Immature natural killer cell (primary cell): ENCODE measurements around the gene ENTR1. TPM values are rescaled to one million over a fixed set of nuclear protein-coding genes. Genes with fewer than 3 reads are reported as not detected.

ENCODE experiments used
- DNase-seq, 3 donors: peaks; one replicate each; pipeline ENCODE4 v3.0.0; 2022; ENCODE audit warnings: mixed read lengths in 1 of 3
- H3K27ac Mint-ChIP-seq, 6 donors: one replicate each; pipeline ENCODE4 v1.8.0; 2020; ENCODE audit warnings: mixed read lengths in 6 of 6, mild to moderate bottlenecking in 5 of 6, inconsistent platforms in 4 of 6, moderate library complexity in 3 of 6
- H3K27me3 Mint-ChIP-seq, 3 donors: one replicate each; pipeline ENCODE4 v1.8.0; 2020 to 2021; ENCODE audit warnings: low read depth in 3 of 3, mild to moderate bottlenecking in 3 of 3, mixed read lengths in 3 of 3, moderate library complexity in 3 of 3, inconsistent platforms in 1 of 3
- H3K36me3 Mint-ChIP-seq, 3 donors: one replicate each; pipeline ENCODE4 v1.8.0; 2020; ENCODE audit warnings: mixed read lengths in 3 of 3, inconsistent platforms in 2 of 3, mild to moderate bottlenecking in 2 of 3
- H3K4me1 Mint-ChIP-seq, 2 donors: one replicate each; pipeline ENCODE4 v1.8.0; 2020; ENCODE audit warnings: inconsistent platforms in 2 of 2, mild to moderate bottlenecking in 2 of 2, mixed read lengths in 2 of 2, moderate library complexity in 1 of 2
- H3K4me3 Mint-ChIP-seq, 5 donors: one replicate each; pipeline ENCODE4 v1.8.0; 2020; ENCODE audit warnings: mild to moderate bottlenecking in 5 of 5, mixed read lengths in 5 of 5, inconsistent platforms in 3 of 5, moderate library complexity in 3 of 5
- H3K9me3 Mint-ChIP-seq, 6 donors: one replicate each; pipeline ENCODE4 v1.8.0; 2020; ENCODE audit warnings: mild to moderate bottlenecking in 6 of 6, mixed read lengths in 6 of 6, inconsistent platforms in 4 of 6, moderate library complexity in 3 of 6
- polyA plus RNA-seq, 3 donors: library from polyadenylated mRNA; unstranded; fragments of 300-500 nt; fragmentation: Illumina TruSeq; gene quantifications; one replicate each; pipeline ENCODE4 v1.2.3, GENCODE V29; 2021

Gene ENTR1
- polyA plus RNA-seq, 3 donors from 2014 or later, result 5.7 to 11.5 (median 6.2) TPM

DNA sequence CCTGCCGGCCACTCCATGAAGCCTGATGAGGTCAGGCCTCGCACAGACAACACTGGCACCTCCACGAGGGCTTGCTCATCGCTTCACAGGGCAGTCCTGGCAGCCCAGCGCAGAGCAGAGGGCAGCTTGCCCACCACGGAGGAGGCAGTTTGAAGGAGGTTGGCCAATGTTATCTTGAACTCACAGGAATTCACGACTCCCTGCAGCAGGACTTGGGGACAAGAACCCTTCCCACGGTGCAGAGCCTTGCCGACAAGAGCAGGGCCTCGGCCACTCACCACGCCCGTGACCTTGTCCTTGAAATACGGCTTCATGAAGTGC, 15.4 kb downstream of the ENTR1 start:
- H3K9me3 Mint-ChIP-seq, result no peaks in the 10 kb centered on the region
- no peak overlapping the region for H3K4me3 Mint-ChIP-seq
- H3K27me3 Mint-ChIP-seq, result peaks cover 1 to 7% (median 1%) of the 10 kb centered on the region in 3 donors
- peaks cover 12 to 13% of the 10 kb centered on the region in 2 donors for H3K4me1 Mint-ChIP-seq
- H3K27ac Mint-ChIP-seq, result no peak overlapping the region
- no peak for DNase-seq
- peaks cover 6 to 14% (median 7%) of the 10 kb centered on the region in 3 donors for H3K36me3 Mint-ChIP-seq

DNA sequence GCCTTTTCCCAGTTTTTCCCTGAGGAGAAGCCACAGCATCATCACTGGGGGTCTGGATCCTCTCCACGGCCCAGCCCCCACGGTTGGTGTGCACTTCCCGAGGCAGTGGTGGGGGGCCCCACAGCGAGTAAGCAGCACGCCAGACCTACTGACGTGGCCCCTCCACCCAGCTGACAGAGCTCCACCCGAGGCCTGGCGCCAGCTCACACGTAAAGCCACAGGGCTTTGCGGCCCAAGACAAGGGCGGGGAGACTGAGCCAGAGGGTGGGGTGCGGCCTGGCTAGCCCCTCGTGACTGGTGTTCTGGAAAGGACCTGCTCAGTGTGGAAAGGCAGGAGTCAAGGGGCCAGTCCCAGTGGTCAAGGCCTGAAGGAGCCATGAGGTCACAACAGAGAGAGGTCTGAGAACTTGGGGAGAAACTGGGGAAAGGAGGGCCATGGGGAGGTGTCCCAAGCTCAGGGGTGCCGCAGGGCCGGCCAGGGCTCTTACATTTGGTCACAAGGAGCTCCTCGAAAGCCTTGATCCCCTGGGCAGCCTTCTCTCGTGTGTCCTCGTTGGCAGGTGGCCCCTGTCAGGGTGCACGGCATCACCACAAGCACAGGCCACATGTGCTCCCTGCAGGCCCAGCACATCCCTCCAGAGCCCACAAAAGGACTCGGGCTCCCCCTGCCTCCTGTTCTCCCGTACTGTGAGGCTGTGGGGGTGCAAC, 15.9 kb downstream of the ENTR1 start:
- no peak overlapping the region for H3K4me3 Mint-ChIP-seq
- no peak for DNase-seq
- no peak overlapping the region for H3K27ac Mint-ChIP-seq
- peaks cover 9 to 18% (median 11%) of the 10 kb centered on the region in 3 donors for H3K36me3 Mint-ChIP-seq
- H3K27me3 Mint-ChIP-seq, result peaks cover 3 to 7% (median 3%) of the 10 kb centered on the region in 3 donors
- H3K4me1 Mint-ChIP-seq, result peaks cover 12 to 13% of the 10 kb centered on the region in 2 donors
- H3K9me3 Mint-ChIP-seq, result no peaks in the 10 kb centered on the region

DNA sequence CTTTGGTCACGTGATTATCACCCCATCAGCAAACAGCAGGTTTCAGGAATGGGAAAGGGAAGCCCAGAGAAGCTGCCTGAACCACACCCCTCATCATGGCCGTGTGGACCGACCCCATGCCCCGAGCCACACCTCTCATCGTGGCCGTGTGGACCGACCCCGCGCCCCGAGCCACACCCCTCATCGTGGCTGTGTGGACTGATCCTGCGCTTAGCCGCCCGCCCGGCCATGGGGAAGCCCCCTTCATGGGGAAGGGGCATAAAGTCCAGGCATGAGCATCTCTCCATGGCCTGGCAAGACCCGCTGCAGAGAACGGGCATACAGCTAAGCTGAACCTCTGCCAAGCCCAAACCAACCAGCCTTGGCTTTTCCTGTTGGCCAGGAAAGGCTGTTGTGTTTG, 16.9 kb downstream of the ENTR1 start:
- Mint-ChIP-seq H3K27ac (no peak overlapping the region), H3K36me3 (peaks cover 11 to 27% (median 13%) of the 10 kb centered on the region in 3 donors), H3K27me3 (peaks cover 2 to 3% (median 3%) of the 10 kb centered on the region in 3 donors), H3K4me3 (no peak overlapping the region), H3K9me3 (no peaks in the 10 kb centered on the region), H3K4me1 (peaks cover 3 to 4% of the 10 kb centered on the region in 2 donors)
- no peak for DNase-seq

DNA sequence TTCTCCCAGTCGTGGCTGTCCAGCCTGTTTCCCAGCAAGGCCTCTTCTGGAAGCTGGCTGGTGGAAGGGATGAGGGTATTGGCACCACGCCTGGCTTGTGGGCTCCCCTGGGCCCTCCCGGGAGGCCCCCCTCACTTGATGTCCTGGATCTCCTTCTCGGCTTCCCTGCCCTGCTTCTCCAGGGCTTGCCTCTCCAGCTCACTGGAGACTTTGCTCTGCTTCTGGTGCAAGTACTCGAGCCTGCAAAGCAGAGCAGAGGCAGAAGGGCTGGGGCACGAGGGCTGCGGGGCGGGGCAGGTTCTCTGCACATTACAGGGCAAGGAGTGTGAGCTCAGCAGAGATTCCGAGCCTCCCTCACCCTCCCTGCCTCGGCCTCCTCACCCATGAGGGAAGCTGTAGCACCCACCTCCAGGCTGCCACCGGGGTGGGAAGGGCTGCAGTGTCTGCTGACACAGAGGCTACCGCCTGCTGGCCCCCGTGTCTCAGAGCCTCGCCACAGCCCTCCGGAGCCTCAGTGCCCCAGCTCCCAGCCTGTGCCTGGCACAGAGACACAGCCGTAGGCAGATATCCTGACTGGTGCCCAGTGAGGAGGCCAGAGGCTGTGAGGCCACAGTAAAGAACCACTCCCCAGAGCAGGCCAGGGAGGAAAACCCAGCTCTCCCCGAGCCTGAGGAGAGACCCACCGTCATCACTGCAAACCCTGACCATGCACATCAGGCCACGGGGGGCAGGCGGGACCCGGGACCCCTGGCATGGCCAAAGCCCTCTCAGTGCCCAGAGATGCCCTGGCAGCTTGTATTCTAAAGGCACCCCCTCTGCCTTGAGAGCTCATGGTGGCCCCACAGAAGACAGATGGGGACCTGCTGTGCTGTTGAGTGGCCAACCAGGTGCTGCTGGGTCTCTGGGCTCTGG, 17.6 kb downstream of the ENTR1 start:
- peaks cover 11 to 32% (median 13%) of the 10 kb centered on the region in 3 donors for H3K36me3 Mint-ChIP-seq

DNA sequence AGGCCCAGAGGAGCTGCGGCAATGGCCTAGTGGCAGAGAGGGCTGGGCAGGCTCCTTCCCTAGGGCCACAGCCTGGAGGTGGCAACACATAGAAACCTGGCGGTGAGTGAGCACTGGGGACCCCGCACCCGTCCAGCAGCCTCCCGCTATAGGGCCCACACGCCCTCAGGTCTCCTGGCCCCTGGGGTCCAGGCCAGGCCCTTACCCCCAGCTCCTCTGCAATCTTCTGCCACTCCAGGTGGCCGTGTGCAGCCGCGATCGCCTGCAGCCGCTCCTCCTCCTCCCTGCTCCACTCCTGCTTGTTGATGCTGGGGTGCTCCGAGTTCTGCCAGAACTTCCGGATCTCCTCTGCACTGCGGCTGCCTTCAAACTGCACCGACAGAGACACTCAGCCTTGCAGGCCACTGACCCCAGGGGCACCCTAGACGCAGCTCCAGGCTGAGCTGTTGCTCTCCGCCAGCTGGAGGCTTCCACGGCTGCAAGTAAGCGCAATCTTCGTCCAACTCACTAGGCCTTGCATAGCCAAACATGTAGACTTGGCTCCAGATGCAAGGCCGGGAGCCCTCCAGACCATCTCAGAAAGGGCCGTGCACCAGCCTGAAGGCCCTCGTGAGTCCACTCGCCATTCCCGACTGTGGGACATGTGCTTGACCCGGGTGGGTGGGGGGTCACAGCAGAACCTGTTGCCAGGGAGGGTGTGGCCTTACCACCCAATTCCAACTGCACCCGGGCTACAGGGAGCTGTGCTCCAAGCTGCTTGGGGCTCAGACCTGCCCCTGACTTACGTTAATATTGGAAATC, 18.5 kb downstream of the ENTR1 start:
- peaks cover 0 to 5% (median 3%) of the 10 kb centered on the region in 3 donors for H3K27me3 Mint-ChIP-seq
- H3K9me3 Mint-ChIP-seq, result no peaks in the 10 kb centered on the region
- H3K4me3 Mint-ChIP-seq, result no peak overlapping the region
- H3K4me1 Mint-ChIP-seq, result no peaks in the 10 kb centered on the region
- peak overlapping the region in 1 of 6 donors; percentile 16 for H3K27ac Mint-ChIP-seq
- peaks cover 11 to 37% (median 13%) of the 10 kb centered on the region in 3 donors for H3K36me3 Mint-ChIP-seq
- DNase-seq, result no peak

More for the DNA sequence above, 17.6 kb downstream of the ENTR1 start:
- no peak overlapping the region for H3K4me3 Mint-ChIP-seq
- no peaks in the 10 kb centered on the region for H3K9me3 Mint-ChIP-seq
- H3K4me1 Mint-ChIP-seq, result no peaks in the 10 kb centered on the region
- no peak overlapping the region for H3K27ac Mint-ChIP-seq
- H3K27me3 Mint-ChIP-seq, result peaks cover 0 to 3% (median 3%) of the 10 kb centered on the region in 3 donors
- DNase-seq, result no peak

DNA sequence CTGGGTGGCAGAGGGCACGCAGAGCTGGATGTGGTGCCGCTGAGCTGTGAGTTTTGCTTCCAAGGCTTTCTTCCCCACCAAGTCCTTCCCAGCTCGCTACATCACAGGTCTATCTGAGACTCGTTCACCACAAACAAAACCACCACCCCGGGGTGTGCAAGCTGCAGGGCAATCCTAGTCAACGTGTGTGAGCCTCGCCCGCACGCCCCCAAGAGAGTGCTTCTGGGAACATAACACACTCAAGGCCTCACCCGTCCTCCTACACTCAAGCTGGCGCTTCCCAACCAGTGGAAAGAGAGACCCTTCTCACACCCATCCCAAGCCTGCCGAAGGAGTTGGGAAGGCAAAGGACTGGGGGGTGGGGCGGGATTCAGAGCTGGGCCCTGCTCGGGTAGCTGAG, 21.0 kb downstream of the ENTR1 start:
- peaks cover 0 to 5% (median 3%) of the 10 kb centered on the region in 3 donors for H3K27me3 Mint-ChIP-seq
- H3K36me3 Mint-ChIP-seq, result peaks cover 18 to 50% (median 27%) of the 10 kb centered on the region in 3 donors
- H3K4me1 Mint-ChIP-seq, result peaks cover 13 to 18% of the 10 kb centered on the region in 2 donors
- no peak overlapping the region for H3K27ac Mint-ChIP-seq
- no peaks in the 10 kb centered on the region for H3K9me3 Mint-ChIP-seq
- DNase-seq, result no peak
- H3K4me3 Mint-ChIP-seq, result no peak overlapping the region

DNA sequence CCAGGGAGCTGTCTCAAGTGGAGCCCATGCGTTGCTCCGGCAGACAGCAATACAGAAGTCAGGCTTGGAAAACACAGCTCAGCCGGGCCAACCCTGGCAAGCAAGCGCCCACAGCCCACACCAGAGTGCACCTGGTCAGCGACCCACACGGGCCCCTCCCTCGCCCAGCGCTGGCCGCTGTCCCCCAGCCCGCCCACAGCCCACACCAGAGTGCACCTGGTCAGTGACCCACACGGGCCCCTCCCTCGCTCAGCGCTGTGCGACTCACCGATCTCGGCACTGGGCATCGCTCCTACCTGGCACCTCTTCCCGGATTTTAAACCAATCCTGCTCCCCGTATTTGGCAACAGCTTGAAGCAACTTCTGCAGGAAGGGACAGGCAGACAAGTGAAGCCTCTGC, 23.2 kb downstream of the ENTR1 start:
- H3K27ac Mint-ChIP-seq, result no peak overlapping the region

DNA sequence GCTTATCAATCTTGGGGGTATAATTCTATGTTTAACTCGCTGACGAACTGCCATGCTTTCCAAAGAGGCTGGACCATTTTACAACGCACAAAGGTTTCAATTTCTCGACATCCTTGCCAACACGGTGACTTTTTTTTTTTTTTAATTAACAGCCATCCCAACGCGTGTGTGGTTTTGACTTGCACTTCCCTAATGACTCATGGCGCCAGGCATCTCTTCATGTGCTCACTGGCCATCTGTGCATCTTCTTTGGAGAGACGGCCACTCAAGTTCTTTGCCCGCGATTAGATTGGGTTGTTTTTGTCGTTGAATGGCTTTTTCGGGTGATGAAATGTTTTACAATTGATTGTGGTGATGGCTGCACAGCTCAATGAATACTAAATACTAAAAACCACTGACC, 24.4 kb downstream of the ENTR1 start:
- Mint-ChIP-seq H3K36me3 (peaks cover 11 to 48% (median 22%) of the 10 kb centered on the region in 3 donors), H3K4me3 (peak overlapping the region in 1 of 5 donors; percentile 72), H3K4me1 (peaks cover 13 to 18% of the 10 kb centered on the region in 2 donors), H3K9me3 (no peaks in the 10 kb centered on the region), H3K27ac (peak overlapping the region in 2 of 6 donors; percentile 34 to 67), H3K27me3 (peaks cover 0 to 3% (median 3%) of the 10 kb centered on the region in 3 donors)
- no peak for DNase-seq

More for the DNA sequence above, 23.2 kb downstream of the ENTR1 start:
- Mint-ChIP-seq H3K36me3 (peaks cover 18 to 54% (median 27%) of the 10 kb centered on the region in 3 donors), H3K4me3 (no peak overlapping the region), H3K27me3 (peaks cover 0 to 5% (median 3%) of the 10 kb centered on the region in 3 donors), H3K4me1 (peaks cover 13 to 18% of the 10 kb centered on the region in 2 donors), H3K9me3 (no peaks in the 10 kb centered on the region)
- DNase-seq, result no peak

DNA sequence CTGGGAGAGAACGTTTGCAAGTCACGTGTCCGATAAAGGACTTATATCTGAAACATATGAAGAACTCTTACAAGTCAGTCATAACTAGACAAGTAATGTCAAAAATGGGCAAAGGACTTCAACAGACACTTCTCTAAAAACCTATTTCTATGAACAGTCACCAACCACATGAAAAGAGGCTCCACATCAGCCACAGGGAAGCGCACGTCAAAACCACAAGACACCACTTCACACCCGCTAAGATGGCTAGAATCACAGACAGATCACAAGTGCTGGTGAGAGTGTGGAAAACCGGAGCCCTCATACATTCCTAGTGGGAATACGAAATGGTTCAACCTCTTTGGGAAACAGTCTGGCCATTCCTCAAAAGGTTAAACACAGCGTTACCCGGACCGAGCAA, 25.4 kb downstream of the ENTR1 start:
- Mint-ChIP-seq H3K4me1 (peaks cover 13 to 18% of the 10 kb centered on the region in 2 donors), H3K9me3 (no peaks in the 10 kb centered on the region), H3K36me3 (peaks cover 11 to 46% (median 22%) of the 10 kb centered on the region in 3 donors), H3K27ac (peak overlapping the region in 2 of 6 donors; percentile 36 to 51), H3K27me3 (peaks cover 0 to 3% (median 3%) of the 10 kb centered on the region in 3 donors), H3K4me3 (no peak overlapping the region)
- DNase-seq, result peak; percentile 35 to 54 (median 44)

DNA sequence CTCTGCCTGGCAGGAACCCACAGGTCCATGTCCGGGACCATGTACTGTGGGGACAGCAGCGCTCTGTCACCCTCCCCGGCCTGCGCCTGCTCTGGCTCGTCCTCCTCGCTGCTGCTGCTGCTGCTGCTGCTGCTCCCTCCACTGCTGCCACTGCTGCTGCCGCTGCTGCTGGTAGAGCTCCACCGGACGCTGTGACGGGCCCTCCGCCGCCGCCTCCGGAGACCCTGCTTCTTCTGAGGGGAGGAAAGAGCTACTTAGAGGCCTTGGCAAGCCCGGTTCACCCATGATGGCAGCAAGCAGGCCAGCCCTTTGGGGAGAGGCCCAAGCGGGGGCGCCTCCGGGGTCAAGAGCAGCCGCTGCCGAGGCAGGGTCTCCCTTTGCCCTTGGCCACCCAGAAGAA, 27.0 kb downstream of the ENTR1 start:
- Mint-ChIP-seq H3K4me1 (peaks cover 13 to 18% of the 10 kb centered on the region in 2 donors), H3K27ac (no peak overlapping the region), H3K4me3 (no peak overlapping the region), H3K36me3 (peaks cover 7 to 31% (median 14%) of the 10 kb centered on the region in 3 donors), H3K27me3 (peaks cover 0 to 2% (median 1%) of the 10 kb centered on the region in 3 donors), H3K9me3 (no peaks in the 10 kb centered on the region)
- DNase-seq, result no peak

DNA sequence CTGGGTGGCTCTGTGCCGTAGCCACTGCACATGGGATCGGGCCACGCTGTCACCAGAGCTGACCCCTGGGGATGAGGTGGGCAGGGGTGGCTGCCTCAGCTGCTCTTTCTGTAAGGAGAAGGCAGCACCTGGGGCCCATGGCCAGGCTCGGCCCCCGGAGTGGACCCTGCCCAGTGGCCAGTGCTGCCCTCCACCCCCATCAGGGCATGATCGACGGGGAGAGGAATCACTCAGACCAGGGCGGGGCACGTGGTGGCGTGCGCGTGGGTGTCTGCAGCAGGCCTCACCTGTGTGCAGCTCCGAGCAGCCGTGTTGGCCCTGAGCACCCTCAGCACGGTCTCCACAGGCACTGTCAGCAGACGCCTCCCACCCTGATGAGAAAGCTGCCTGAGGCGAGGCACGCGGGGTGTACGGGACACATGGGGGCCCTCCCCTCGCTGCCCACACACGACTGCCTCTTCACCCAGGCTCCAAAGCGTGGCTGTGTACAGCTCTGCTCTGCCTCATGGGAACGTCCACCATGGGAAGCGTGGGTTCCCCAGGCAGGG, 28.4 kb downstream of the ENTR1 start:
- peaks cover 13 to 18% of the 10 kb centered on the region in 2 donors for H3K4me1 Mint-ChIP-seq
- H3K4me3 Mint-ChIP-seq, result no peak overlapping the region
- H3K27me3 Mint-ChIP-seq, result peaks cover 0 to 1% (median 0%) of the 10 kb centered on the region in 3 donors
- DNase-seq, result no peak
- H3K27ac Mint-ChIP-seq, result no peak overlapping the region
- peaks cover 7 to 23% (median 14%) of the 10 kb centered on the region in 3 donors for H3K36me3 Mint-ChIP-seq
- H3K9me3 Mint-ChIP-seq, result no peaks in the 10 kb centered on the region

DNA sequence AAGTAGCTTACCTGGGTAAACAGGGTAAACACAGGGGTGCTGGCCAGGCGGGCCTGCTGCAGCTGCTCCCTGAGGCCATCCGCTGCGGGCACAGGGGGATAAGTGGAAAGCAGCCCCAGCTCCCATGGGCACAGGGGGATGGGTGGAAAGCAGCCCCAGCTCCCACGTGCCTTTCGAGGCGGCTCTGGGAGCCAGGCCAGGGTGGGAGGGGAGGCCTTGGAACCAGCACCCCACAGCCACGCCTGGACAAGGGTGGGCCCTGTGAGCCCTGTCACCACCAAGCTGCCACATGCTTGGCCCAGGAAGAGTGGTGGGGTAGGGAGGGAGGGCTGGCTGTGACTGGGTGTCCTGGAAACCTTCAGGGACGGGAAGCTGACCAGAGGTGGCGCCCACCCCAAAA, 29.1 kb downstream of the ENTR1 start:
- peaks cover 13 to 18% of the 10 kb centered on the region in 2 donors for H3K4me1 Mint-ChIP-seq
- peaks cover 0 to 3% (median 0%) of the 10 kb centered on the region in 3 donors for H3K27me3 Mint-ChIP-seq
- no peaks in the 10 kb centered on the region for H3K9me3 Mint-ChIP-seq
- no peak for DNase-seq
- H3K27ac Mint-ChIP-seq, result no peak overlapping the region
- H3K4me3 Mint-ChIP-seq, result no peak overlapping the region
- peaks cover 7 to 19% (median 14%) of the 10 kb centered on the region in 3 donors for H3K36me3 Mint-ChIP-seq

DNA sequence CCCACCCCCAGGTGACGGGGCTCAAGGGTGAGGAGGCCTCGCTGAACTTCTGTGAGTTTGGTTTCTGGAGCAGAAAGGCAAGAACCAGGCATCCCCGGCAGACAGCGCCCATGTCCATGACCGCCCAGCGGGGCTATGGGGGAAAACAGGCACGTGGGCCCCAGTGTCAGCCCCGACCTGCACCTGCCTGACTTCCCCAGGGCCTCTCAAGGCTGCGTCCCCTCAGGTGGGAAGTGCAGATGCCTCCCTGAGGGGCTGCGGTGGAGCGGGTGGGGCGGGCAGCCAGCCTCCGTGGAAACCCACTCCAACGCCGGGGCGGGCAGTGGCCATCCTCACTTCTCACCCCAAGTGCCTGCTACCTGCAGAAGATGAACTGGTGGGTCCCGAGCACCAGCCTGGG, 30.0 kb downstream of the ENTR1 start:
- Mint-ChIP-seq H3K9me3 (no peaks in the 10 kb centered on the region), H3K4me1 (peaks cover 8 to 10% of the 10 kb centered on the region in 2 donors), H3K27me3 (peaks cover 0 to 5% (median 0%) of the 10 kb centered on the region in 3 donors), H3K36me3 (peaks cover 7 to 12% (median 8%) of the 10 kb centered on the region in 3 donors), H3K27ac (no peak overlapping the region), H3K4me3 (no peak overlapping the region)
- DNase-seq, result no peak
